Astrocyte of the hippocampus (primary cell): ENCODE results near the gene MAP3K7.

Source experiments
- DNase-seq: peaks from one replicate; pipeline ENCODE4 v3.0.0; 2011; ENCODE audit warnings: low read depth, low spot score

Gene MAP3K7

GRCh38 chr6:90586836-90587638 lies at the start of gene MAP3K7:
Gene MAP3K7 (minus strand): TSS chr6:90587072. CDS start chr6:90586883, 189 bp downstream.
- peak; percentile 98 for DNase-seq

- no peak for DNase-seq
Measured at GRCh38 chr6:90631046-90631445, 44.2 kb upstream of the MAP3K7 start.

- DNase-seq, result no peak
Measured at GRCh38 chr6:90621581-90621980, 34.7 kb upstream of the MAP3K7 start.

DNA sequence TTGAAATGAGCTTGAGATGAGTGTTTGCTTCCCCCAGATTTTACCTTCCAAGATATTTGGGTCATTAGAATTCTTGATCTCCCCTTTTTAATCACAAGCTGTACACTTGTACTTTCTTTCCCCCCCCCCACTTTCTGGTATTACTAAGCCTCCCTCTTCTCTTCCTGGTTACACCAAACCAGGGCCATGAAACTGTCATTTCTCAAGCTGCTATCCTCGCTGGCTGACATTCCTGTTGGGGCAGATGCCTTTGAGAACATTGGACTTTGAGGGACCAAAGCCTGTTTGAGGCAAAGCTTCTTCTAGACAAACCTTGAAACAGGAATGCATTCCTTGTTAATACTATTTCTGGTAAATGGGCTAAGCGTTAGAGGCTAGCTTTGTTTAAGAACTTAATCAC lies 32.3 kb upstream of the MAP3K7 start:
- DNase-seq, result no peak

- no peak for DNase-seq
Measured at GRCh38 chr6:90612313-90612680, 25.4 kb upstream of the MAP3K7 start.

- no peak for DNase-seq
Measured at GRCh38 chr6:90611543-90612312, 24.9 kb upstream of the MAP3K7 start.

DNA sequence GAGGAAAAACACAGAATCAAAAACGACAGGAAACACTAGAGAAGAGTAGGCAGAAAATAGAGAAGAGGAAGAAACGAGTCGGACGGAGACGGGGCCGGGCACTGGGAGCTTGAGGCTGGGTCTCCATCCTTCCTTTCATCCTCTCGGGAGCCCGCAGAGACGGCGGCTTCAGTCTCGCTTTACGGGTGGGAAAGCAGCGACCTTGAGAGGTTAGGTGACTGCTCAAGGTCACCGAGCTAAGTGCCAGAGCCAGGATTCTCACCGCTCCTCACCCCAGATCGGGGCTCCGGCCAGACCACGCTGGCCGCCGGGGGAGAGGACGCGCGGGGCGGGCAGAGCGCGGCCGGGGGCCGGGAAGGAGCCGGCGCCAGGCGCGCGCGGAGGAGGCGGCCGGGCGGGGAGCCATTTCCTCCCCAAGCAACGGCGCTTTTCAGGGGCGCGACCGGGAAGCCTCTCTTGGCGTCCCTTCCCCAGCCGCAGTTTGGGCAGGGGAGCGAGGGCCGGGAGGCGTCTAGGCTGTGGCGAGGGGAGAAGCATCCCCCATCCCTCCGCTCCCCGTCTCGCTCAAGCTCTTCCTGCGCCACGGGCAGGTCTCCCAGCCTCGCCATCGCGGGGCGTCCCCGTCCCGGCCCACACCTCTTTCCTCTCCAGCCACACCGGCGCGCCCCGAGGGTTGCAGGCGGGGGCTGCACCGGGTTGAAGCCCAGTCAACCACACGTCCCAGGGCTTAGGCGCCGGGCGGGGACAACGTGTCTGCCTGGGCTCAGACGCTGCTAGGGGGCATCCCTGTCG lies 24.1 kb upstream of the MAP3K7 start:
- peak; percentile 56 for DNase-seq

DNA sequence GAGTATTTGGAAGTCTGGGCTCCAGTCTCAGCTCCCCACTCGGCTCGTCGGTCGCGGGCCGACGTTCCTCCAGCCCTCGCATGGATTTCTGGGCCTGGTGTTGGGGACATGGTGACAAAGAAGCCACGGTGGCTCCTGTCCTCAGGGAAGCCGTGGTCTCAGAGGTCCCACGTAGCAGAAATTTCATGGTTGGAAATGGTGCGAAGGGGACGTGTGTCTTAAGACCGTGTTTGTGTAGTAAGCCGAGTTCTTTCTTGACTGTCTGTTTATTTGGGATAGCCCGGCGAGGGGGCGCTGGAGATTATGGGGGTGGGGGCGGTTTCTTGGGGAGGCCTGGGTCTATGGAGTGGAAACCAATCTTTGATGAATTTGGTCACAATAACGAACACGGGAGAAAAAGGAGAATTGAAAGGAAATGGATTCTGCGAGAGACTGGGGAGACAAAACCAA lies 23.5 kb upstream of the MAP3K7 start:
- DNase-seq, result peak; percentile 34

DNA sequence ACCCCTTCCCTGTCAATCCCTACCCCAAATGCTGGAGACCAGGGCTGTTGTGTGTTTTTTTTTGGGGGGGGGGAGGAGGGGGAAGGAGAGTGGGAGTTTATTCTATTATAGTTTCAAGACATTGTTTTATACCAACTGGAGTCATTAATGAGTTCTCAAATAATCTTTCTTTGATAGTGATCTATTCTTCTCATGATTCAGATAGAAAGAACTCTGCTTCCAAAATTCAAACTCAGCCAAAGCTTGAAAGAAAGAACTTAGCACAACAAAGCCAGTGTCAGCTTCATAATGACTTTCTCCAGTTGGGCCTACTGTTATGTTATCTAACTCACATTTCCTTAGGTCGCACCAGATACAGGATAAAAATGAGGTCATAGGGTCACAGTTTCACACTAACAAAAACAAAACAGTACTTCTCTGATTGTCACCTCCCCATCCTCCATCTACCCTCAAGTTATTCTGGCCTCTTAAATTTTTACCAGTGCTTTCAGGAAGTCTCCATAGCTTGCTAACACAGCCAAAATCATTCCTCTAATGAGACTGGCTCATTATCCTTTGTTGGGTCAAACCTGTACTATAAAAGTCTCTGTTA lies 19.0 kb upstream of the MAP3K7 start:
- DNase-seq, result no peak

GRCh38 chr6:90604546-90604945 lies 17.7 kb upstream of the MAP3K7 start:
- DNase-seq, result no peak

GRCh38 chr6:90599151-90599550 lies 12.3 kb upstream of the MAP3K7 start:
- DNase-seq, result no peak

DNA sequence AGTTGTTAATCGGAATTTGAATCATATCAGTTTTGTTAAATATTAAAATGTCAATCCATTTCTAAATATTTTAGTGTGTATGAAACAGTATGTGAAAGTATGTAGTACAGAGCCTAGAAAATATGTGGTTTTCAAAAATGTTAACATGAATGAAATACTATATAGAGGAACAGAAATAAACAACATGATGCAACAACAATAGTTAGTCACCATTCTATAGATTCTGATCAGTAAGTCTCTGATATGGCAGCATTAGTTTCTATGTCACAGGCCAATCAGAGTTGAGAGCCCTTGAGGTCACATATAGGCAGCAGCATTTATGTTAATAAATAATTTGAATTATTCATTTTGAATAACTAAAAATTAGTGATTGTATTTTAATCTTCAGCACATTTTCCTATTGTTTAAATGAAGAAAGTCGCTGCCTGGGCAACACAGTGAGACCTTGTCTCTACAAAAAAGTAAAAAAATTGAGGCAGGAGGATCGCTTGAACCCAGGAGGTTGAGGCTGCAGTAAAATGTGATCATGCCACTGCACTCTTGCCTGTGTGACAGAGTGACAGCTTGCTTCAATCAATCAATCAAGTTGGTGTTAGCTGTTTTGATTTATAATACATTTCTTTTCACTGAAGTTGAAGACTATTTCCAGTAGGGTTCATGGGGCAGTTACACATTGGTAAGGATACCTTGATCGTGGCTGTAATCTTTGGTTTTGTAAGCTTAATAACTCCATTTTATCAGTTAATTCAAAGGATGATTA lies 11.5 kb upstream of the MAP3K7 start:
- DNase-seq, result no peak

DNA sequence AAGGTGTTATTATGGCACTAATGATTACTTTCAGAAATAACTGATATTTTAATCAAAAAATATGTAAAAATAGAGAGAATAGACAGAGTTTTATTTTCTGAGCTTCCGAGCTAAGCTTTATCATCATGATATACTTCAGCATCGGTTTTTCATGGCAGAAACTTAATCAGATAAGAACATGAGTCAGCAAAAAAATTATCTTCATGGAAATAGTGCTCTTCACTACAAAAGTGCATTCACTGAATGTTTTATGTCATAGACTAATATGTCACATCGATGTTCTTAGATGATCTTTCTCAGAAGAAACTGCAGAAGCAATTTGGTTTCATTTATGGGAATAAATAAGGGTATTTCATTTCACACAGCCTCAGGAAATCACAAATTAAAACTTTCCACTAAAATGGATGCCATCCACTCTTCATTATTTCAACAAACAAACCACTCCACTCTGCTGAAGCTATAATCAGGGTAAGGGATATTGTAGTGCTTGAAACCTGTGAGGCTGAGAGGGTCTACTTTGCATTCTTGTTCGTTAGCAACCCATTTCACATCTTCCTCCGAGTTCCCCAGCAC lies 10.2 kb upstream of the MAP3K7 start:
- DNase-seq, result no peak

DNA sequence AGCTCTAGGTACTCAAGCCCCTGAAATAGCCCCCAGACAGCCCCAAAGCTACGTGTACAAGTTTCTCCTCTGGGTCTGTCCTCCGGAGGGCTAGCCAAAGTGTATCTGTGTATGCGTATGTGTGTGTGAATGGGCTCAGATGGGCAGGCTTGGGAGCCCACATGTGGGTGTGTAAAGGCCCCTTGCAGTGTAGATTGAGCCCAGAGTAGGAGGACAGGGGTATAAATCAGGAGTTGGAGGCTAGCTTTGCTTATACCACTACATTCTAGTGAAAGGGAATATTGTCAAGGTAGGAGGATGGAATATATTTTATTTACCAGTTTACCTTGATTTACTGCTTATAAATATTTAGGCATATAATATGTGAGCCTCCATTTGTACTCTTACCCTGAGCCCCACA lies 9.0 kb upstream of the MAP3K7 start:
- DNase-seq, result no peak

GRCh38 chr6:90586546-90586835 lies 381 bp downstream of the MAP3K7 start:
- no peak for DNase-seq

DNA sequence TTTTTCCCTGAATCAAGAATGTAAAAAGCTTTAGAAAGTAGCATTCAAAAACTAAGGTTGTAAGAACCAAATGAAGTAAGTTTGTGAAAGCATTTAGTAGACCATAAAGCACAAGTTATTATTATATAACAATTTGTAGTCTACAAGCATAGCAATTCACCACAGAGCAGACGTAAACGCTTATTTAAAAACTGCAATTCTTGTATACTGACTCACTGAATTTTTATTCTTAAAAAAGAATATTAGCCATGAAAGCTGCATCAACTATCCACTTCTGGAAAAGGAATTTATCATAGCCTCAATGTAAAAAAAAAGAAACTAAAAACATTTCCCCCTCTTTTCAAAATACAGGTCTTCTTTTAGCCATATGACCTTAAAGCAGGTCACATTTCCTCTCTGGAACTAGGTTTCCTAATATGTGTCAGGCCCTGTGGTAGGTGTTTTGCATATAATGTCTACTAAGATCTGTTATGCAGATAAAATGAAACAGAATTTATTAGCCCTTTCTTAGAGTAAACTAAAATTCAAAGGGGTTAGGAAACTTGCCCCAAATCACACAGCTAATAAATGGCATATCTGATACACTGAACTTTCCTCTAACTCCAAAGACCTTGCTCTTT lies 2.1 kb downstream of the MAP3K7 start:
- no peak for DNase-seq

DNA sequence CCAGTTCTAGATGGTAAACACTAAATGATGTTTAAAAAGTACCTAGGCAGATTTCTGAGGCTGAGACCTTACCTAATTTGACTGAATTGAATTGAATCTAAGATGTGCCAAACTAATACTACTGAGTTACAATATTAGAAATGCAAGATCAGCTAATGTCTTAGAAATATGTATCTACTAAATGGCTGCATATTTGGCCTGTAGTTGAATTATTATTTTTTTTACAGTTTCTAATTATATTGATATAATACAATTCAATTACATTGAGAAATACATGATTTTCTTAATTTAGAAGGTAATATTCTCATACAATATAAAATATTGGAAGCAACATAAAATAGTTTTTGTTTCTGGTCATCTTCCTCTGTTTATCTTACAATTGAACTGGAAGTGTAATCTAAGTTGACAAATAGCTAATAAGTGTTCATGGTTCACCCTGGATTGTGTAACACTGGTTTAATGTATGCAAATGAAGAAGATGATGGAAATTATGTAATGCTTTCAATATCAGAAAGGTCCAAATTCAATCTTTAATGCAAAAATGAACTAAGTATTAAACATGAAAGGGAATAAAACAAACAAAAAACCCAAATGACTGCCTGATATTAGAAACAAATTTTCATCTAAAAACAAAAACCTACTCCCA lies 2.9 kb downstream of the MAP3K7 start:
- no peak for DNase-seq

- no peak for DNase-seq
Measured at GRCh38 chr6:90583179-90583835, 3.6 kb downstream of the MAP3K7 start.

DNA sequence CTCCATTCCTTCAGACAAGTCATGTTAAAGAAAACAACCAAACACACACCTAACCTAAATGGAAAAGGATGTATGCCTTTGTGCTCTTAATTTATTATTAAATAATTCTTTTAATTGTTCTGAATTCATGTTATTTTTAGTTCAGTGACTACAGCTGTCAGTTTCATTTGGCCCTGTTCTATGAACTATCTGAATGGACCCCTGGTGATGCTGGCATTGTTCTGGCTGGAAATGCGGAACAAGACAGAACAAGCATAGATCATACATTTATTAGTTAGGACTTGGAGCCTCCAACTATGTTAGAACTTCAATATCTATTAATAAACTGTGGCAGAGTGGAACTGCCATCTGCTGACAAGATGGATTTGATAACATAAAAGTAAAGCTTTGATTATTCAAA lies 5.7 kb downstream of the MAP3K7 start:
- DNase-seq, result no peak
